GM18907 (cell line): Measurements from ENCODE around the gene TPO.
"Not testable (repeated sequence)": the region's sequence is repeated elsewhere in the genome, so short reads cannot be mapped to it uniquely, and the experiment has no call there.

ENCODE experiments used
- ATAC-seq: cut with Tn5 transposase; IDR thresholded peaks from one replicate; pipeline ENCODE4 v1.9.1; 2021; ENCODE audit warnings: mild to moderate bottlenecking, moderate library complexity; ENCODE audit not compliant: unreplicated experiment

Gene TPO

DNA sequence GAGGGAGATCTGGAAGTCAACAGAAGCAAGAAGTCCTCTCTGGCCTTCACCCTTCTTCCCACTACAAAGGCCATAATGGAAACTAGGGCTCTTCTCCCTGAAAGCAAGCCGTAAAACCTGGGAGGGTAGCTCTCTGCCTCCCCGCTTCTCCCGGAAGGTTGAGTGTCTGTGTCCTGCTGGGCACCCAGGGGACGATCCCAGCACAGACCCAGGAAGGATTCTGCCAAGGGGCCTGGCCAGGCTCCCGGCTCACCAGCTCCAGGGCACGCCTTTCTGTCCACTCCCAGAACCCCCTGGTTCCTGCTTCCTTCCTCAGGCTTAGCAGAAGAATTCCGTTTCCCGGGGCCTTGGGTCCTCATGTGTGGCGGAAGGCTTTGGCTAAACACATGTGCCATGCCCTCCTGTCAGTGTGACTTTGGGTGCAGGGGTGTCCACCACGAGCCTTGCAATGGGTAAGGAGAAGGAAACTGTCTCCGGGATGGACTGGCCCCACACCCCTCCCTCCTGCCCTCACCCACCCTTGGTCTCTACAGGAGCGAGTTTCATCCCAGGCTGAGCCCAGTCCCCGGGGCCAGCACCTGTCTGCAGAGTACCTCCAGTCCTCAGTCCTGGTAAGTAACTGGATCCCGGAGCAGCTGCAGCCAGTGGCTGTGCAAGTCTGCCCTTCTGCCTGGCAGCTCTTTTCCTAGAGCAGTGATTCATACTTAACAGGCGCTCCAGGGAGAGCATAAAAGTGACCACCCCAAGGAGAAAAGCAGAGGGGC is 135.8 kb downstream of the TPO start:
- ATAC-seq, result no peak

DNA sequence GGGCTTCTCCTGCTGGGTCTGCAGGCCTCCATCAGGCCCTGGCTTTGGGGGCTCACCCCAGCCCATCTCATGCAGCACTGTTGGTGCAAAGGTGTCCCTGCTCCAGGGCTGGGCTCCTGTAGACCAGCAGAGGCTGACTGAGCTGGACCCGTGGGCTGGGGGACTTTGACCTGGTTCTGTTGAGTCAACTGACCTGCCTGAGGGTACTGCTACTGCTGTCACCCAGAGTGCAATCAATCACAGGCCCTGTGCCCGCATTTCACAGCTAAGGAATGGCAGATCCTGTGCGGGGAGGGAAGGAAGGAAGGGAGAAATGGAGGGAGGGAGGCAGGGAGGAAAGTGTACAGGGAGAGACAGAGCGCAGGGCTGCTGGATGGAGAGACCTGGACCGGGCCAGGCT is 136.8 kb downstream of the TPO start:
- peak; percentile 7 for ATAC-seq

DNA sequence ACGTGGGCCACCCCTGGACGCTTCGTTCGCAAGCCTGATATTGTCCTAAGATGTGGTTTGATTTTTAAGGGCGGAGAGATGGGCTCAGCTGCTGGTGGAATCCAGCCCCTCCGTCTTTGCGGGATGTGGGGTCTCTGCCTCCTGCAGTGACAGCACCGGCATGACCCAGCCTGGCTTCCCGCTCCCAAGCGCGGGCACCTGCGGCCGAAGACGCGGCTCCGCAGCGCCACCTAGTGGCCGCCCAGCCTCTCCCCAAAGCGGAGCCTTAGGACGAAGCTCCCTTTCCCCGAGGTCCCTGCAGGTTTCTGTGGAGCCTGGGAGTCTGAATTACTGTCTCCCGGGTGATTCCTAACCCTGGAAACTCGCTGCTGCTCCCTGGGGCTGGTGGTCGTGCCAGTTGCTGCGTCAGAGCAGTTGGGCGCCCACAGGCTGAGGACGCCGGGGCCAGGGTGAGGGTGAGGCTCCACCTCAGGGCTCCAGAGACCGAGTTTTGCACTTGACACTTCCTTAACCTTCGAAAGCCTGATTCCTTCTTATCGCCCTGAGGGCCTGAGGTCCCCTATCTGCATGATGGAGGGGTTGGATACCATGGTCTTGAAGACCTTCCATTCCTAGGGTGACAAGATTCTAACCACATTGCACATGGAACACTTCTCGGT is 137.5 kb downstream of the TPO start:
- peak; percentile 75 for ATAC-seq

DNA sequence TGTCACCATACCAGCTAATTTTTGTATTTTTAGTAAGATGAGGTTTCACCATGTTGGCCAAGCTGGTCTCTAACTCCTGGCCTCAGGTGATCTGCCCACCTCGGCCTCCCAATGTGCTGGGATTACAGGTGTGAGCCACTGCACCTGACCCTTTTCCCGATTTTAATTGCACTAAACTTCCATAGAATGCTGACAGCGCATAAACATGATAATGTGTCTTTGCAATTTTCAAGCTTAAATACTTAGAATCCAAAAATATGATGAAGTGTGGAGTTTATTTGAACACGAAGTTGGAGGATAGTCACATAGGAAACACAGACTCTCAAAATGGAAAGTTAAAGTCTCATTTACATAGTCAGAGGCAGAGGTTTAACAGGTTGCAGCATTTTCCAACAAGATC is 138.6 kb downstream of the TPO start:
- ATAC-seq, result no peak

DNA sequence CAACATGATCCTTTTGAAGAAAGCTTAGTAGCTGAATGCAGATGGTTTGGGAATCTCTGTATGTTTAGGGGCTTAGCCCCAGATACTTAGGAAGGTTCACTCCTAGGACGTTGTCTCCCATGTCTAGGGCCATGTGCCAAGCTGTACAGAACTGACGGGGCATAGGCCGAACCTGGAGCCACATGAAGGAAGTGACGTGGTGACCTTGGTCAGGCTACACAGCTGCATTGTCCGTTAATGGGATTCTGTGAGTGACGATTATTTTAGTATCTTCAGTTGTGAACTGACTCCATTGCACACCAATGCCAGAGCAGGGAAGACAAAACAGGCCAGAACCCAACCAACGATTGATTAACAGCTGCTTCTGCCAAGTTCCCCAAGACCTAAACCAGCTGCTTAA is 139.3 kb downstream of the TPO start:
- no peak for ATAC-seq

DNA sequence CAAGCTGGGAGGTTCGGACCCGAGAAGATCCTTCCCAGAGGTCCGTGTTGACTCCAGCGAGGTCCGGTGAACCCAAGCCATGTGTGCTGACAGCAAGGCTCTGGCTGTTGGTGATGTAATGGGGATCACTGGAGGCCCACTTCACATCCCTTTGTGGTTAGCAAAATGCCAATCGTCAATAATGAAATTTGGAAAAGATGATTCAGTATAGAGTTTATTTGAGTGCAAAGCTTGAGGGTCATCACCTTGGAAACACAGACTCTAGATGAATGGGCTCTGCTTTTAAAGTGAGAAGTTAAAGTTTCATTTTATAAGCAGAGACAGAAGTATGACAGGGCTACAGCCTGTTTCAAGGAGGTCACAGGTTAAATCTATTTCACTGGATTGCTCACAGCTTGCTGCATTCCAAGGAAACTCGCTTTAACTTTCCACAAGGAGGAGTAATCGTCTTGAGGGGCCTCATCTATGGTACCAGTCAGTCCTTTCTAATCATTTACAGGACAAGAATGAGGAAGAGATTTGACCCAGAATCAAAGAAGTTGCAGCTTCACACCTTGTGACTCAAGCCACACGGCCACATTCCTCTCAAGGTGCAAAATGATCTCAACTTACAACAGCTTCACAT is 140.5 kb downstream of the TPO start:
- no peak for ATAC-seq

DNA sequence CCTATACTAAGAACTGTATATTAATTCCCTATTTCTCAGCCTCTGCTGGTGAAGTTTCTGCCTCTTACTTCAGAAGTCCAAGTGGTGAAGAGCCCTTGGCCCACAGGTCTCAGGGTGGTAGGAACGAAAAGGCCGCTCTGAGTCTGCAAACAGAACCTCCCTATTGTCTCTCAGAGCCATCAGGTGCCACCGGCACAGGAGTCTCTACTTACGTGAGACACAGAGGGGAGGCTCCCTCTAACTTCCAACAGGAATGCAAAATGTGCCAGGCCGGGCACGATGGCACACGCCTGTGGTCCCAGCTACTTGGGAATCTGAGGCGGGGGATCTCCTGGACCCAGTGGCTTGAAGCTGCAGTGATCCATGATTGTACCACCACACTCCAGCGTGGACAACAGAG is 143.0 kb downstream of the TPO start:
- no peak for ATAC-seq

DNA sequence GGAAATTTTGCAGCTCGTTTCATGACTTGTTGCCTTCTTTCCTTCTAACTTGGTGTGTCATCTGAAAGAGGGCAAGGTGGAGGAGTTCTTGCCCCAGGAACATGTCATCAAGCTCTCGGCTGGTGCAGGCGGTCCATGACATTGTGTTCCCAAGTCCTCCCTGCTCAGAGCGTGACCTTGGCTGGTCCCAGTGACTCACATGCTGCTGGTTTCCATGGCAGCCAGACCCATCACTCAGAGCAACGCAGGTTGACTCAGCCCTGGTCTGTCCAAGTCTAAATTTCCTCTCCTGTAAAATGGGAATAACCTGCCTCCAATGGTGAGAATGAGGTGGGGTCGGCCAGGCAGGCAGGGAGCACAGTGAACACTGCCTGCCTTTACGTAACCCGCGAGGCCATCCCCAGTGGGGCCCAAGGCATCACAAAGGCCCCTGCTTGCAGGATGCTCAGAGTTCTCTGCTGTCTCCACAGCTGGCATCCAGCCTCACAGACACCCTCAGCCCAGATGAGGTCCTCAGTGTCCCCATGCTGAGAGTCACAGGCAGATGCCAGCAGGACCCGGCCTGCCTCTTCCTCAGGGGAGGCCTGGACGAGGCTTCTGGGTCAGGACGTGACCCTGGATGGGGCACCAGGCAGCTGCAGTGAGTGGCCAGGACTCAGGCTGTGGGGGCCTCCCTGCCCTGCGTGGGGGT is 143.7 kb downstream of the TPO start:
- no peak for ATAC-seq

DNA sequence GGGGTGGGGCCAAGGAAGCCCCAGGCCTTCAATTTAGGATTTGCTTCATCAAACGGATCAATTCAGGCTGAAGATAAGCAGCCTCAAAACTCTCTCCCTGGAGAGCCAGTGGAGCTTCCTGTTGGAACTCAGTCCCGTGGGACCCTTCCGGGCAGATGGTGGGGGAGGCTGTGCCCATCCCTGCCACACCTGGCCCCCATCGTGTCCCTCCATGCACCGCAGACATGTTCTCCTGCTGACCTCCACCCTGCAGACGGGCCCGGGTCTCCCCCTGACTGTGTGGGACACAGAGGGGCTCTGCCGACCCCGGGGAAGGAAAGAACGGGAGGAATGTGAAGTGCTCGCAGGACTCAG is 144.2 kb downstream of the TPO start:
- no peak for ATAC-seq

DNA sequence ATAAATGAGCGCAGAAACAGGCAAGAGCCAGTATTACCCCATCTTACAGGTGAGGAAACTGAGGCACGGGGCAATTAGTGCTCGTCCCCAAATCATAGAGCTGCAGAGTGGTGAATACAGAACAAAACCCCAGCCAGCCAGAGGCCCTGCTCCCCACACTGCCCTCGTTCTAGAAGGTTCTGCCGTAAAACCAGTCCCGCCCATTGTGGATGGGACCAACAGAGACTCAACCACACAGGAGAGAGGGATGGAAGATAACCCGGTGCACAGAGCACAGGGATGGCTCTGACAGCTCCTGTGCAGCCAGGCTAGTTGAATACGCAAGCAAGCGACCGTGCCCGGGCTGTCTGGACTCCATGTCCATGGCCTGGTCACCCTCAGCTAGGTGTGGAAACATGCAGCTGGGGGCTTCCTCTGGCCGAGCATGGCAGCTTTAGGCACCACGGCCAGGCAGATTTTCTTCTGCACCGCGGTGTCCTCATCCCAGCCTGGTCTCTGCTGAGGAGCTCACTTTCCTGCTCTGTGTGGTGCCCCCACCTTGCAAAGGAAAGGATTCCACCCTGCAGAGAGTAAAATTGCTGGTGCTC is 146.4 kb downstream of the TPO start:
- no peak for ATAC-seq

DNA sequence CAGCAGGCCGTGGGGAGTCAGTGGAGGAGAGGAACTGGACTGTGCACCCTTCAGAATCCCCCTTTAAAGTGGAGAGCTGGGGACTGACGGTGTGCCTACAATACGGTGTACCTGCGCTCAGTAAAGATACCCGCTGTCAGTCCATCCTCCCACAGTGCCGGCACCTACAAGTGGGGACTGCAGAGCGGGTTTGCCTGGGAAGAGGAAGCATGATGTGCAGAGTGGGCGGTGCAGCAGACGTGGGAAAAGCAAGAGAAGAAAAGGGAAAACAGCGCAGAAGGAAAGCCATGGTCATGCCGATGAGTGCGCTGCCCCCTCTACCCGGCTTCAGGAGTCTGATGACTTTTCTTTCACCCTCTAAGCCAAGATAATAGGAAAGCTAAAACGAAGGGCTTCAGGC is 148.0 kb downstream of the TPO start:
- no peak for ATAC-seq

DNA sequence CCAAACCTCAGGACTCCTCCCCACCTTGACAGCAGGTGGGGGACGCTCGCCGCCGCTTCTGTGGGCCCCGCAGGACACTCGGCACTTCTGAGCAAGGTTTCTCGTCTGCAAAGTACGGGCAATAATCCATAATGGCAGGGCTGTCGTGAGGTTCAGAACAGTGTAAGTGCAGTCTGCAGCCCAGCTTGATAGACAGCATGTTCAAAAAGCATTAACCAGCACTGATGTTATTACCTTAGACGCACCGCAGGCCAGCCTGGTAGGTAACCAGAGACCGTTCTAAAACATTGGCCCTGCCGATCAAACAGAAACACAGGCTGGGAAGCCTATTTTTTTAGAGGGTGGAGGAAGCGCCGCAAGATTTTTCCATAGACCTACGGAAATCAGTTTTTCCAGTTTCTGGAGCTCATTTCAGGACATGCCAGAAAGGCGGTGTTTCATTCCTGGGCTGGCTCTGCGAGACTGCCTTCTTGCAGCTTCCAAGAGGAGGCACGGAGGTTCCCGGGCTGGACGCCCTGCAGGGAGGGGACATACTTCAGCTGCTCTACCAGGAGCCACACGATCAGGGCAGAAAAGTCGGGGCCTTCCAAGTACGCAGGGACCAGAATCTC is 148.7 kb downstream of the TPO start:
- ATAC-seq, result no peak

DNA sequence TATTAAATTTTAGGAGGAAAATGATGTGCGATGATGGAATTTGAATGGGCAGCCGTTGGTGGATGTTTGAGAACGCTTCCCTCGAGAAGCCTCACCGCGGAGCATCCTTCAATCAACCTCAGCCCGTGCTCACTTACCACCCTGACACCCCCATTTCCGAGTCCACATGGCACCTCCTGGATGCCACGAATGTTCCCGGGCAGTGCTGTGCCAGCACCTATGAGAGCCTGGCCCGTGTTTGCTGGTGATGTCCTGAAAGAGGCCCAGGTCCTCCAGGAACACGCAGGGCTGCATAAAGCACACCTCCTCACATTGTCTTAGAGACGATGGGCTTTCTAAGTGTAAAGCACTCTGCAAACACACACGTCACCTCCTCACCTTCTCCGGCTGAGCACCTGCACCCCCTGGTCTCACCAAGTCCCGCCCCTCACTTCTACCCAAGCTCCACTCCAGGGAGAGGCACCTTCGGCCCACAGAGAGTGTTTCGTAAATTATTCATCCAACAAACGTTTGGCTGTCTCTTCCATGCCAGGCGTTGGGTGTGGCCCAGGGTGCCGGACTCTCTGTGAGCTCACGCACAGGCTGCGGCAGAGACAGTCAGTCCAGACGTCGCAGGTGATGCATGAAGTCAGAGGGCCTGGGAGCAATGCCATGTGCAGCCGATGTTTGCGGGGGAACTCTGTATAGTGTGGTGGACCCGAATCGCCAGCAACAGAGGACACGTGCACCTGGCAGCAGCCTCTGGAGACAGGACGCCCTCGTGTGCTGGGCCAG is 150.0 kb downstream of the TPO start:
- ATAC-seq, result no peak

DNA sequence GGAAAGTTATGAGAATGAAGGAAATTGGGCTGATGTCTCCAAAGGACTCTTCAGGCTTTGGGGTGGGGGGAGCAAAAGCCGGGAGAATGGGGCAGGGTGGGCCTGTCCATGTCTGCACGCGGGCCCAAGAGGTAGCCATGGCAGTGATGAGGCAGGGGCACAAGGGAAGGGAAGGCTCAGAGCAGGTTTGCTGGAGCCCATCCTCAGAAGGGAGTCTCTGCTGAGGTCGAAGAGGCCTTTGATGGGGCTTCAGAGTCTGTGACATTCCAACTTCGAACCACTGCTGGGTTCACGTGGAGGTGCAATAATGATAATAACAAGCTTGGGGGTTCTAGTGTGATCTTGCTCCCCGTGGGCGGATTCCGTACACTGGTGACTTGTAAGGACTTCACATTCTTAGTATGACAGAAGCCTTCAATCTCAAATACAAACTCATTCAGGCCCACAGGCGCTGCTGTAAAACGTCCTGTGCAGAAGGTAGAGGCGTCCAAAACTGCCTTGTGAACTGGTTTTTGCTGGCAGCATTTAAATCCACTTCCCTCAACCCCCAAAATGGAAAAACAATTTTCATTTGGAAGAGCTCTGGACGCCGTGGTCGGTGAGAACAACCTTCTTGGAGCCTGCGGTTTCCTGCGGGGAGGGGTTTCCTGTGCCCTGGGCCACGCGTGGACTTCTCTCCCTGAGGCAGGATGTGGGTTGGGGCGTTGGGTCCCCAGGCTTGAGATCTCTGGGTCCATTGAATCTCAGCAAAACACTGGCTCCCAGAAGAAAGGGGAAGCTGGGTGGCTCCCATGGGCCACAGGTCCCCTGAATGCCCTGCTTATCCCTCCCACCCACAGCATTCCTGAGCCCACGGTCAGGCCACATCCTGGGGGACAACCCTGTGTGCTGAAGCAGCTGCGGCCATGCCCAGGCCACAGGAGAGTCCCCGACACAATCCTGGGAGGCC is 151.0 kb downstream of the TPO start:
- ATAC-seq, result no peak

DNA sequence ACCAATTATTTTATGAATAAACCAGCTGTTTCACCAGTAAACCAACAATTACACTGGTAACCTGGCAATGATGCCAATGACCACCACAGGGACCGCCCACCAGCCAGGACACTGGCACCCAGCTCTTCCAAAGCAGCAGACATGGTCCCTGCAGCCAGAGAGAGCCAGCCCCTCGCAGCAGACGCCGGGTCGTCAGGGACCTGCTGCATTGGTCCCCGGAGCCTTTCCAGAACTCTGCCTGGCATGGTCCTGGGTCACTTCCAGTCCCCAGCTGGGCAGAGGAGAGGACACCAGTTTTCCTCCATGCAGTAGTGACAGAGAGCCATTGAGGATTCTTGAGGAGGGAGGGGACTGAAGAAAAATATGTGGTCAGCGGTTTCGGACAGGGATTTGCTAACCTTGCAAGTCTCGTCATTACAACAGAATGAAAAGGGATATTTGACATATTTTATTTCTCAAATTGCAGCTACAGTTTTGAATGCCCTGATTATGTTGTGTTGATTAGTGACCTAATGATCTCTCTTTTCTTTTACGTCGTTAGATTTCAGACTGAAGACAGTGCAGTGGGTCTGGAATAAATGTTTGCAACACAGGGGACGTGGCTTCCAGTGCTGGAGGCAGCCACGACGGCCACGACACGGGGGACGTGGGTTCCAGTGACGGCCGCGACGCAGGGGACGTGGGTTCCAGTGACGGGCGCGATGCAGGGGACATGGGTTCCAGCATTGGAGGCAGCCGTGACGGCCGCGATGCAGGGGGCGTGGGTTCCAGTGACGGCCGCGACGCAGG is 154.5 kb downstream of the TPO start:
- ATAC-seq, result no peak

DNA sequence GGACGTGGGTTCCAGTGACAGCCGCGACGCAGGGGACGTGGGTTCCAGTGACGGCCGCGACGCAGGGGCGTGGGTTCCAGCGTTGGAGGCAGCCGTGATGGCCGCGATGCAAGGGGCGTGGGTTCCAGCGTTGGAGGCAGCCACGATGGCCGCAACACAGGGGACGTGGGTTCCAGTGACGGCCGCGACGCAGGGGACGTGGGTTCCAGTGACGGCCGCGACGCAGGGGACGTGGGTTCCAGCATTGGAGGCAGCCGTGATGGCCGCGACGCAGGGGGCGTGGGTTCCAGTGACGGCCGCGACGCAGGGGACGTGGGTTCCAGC is 155.0 kb downstream of the TPO start:
- not testable (repeated sequence) for ATAC-seq

DNA sequence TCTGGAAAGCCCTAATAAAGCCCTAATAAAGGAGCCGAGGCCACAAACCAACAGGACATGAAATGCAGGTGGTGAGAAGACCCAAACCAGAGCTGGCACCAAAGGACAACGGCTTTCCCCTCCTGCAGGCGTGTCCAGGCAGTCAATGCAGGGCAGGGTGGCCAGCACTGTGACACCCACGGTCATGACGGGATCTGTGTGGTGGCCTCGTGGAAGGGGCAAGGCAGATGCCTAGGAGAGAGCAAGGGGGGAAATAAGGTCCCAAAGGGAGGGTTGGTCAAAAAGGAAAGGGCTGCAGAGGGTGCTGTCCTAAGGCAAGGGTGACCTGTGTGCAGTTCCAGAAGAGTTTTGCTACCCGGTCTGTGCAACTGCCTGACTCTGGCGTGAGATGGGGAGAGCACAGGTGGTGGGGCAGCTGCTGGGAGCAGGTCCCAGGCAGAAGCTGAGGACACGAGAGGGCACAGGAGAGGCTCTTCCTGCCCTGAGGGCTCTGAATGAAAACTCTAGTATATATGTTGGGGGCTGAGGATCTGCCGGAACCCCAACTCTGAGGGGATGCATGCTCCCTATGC is 156.7 kb downstream of the TPO start:
- no peak for ATAC-seq
